ENCODE results near the gene FGFBP2.

FGFBP2 gene

DNA sequence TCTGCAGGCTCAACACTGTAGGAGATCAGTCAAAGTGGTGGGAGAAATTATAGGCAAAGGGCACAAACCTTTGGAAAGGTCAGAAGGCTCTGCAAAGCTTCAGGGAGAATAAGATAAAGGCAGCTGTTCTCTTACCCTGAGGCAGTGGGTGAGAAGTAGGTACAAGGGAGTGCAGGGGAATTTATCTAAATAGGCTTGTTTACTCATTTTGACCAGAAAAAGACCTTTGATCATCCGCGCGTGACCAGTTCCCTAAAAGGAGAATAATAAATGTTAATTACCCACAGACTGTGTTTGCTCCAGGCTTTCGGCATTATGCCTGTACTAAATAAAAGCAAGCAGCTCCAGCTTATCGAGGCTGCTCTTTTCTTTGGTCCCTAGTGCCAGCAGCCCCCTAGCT, 9.3 kb downstream of the FGFBP2 start:
- TF ChIP-seq ZNF274 (IDR thresholded peaks at IDR 0.05; ENCODE audit: low read depth, low read length), result no peak
- no peak overlapping the region for H3K4me3 ChIP-seq (ENCODE audit: low read length)

DNA sequence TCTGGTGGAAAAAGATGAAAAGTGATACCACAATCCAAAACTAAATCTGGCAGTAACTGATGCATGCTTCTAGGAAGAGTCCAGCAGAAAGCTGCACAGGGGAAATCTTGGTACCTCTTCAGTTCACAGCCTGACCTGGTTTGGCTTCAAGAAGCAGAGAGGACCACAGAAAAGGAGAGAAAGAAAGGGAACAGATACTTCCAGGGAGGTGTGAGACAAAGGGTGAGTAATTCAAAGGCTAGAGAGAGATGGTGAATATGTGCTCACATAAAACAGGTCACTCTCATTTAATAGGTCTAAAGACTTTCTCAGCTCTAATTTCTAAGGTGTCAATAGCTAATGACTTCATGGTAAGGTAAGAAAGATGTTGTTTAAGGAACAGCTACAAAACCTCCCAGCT, 11.2 kb downstream of the FGFBP2 start:
- TF ChIP-seq ZNF274 (IDR thresholded peaks at IDR 0.05; ENCODE audit: low read depth, low read length), result no peak

DNA sequence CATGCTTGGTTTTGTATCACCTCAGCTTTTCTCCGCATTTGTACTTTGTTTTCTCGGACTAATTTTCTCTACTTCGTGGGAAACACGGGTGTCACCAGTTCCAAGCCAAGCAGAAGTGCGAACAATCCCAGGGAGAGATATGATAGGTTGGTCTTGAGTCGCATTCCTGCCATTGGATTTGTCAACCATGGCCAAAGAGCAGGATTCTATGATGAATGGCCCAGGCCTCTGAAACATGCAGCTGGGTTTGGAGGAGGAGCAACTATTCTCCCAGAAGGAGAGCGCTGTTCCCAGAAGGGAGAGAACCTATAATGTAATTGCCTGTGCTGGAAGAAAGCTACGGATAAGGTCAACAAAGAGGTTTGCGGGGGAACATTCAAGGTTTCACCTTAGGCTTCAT, 14.1 kb downstream of the FGFBP2 start:
- H3K4me3 ChIP-seq (ENCODE audit: low read length), result no peak overlapping the region
- TF ChIP-seq ZNF274 (IDR thresholded peaks at IDR 0.05; ENCODE audit: low read depth, low read length), result no peak

More for the DNA sequence above, 11.2 kb downstream of the FGFBP2 start:
- no peak overlapping the region for H3K4me3 ChIP-seq (ENCODE audit: low read length)

DNA sequence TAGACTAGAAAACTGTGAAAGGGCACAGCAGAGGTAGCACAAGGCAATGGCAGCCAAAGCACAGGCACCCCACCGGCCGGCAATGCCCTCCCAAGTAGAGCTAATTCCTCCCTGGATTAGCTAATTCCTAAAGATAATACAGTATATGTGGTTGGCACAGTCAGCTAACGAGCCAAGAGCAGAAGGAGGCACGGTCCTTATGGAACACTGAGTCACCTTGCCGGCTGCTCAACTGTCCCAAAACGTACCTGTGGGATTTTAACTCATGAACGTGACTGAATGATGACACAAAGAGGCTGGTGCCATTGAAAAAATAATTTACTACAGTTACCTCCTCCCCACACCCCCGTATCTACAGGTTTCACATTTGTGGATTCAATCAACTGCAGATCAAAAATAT, 15.3 kb downstream of the FGFBP2 start:
- no peak for TF ChIP-seq ZNF274 (IDR thresholded peaks at IDR 0.05; ENCODE audit: low read depth, low read length)
- H3K4me3 ChIP-seq (ENCODE audit: low read length), result no peak overlapping the region

DNA sequence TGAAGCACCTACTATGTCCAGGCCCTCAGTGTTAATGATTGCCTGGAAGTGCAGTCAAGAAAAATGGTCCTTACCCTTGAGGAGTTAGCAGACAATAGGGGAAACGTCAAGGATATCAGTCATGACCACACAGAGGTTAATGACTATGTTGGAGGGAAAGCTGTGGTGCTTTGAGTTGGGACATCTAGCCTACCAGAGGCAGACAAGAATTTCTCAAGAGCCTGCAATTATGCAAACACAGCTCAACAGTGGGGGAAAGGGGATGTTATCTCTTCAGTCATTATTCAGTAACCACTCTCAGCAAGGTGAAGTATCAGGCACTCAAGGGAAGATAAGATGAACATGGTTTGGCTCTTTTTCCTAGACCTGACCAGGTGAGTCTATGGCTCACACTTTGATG, 17.5 kb downstream of the FGFBP2 start:
- no peak for TF ChIP-seq ZNF274 (IDR thresholded peaks at IDR 0.05; ENCODE audit: low read depth, low read length)
- H3K4me3 ChIP-seq (ENCODE audit: low read length), result no peak overlapping the region

DNA sequence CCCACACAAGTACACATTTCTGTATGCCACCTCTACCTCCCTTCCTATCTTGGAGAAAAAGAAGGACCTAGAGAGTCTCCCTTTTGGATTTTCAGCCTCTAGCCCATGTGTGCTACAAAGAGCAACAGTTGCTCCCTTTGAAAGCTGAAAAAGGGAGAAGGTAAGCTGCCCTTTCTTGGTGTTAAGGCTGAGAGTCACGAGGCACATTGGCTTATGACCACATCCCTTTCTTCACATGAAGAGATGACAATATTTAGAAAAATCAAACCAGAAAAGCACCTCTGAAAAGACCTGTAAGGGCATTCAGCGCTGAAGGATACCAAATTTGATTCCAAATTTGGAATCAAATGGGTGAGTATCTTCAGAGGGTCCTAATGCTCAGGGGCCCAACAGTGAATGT, 18.1 kb downstream of the FGFBP2 start:
- TF ChIP-seq ZNF274 (IDR thresholded peaks at IDR 0.05; ENCODE audit: low read depth, low read length), result no peak
- H3K4me3 ChIP-seq (ENCODE audit: low read length), result no peak overlapping the region

DNA sequence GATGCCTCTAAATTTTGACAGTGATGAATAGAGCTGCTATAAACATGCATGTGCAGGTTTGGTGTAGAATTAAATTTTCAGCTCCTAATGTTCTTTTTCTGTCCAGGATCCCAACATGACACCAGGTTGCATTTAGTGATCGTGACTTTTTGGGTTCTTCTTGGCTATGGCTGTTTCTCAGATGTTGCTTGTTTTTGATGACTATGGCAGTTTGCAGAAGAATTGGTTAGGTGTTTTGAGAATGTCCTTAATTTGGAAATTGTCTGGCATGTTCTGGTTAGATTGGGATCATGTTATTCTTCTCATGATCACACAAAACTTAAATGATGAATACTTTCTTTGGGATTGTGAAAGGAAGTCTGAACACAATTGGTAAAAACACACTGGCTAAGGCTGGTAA, 20.7 kb downstream of the FGFBP2 start:
- TF ChIP-seq ZNF274 (IDR thresholded peaks at IDR 0.05; ENCODE audit: low read depth, low read length), result no peak
- H3K4me3 ChIP-seq (ENCODE audit: low read length), result no peak overlapping the region

DNA sequence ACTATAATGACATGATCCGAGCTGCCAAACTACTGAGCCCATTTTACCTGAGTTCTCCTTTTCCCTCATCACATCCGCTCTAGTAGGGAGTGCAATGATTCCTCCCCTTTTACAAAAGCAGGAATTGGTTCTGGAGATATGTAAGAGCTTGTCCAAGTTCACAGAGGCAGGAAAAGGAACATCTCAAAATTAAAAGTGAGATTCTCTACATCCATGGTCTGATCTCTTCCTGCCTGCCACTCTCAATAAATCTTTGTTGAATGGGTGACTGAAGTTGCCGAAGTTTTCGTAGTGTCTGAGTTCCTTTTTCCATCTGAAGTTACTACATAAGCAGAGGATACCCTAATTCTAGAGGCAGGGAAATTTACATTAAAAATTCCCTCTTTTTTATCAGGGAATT, 24.3 kb downstream of the FGFBP2 start, which contains the start of gene FGFBP1:
FGFBP1 (minus strand) TSS at position 101 of the 400 bp plus-strand sequence. CDS start 2,108 bp downstream, outside the sequence.
- no peak for TF ChIP-seq ZNF274 (IDR thresholded peaks at IDR 0.05; ENCODE audit: low read depth, low read length)
- no peak within 1 kb of the TSS for H3K4me3 ChIP-seq (ENCODE audit: low read length)

DNA sequence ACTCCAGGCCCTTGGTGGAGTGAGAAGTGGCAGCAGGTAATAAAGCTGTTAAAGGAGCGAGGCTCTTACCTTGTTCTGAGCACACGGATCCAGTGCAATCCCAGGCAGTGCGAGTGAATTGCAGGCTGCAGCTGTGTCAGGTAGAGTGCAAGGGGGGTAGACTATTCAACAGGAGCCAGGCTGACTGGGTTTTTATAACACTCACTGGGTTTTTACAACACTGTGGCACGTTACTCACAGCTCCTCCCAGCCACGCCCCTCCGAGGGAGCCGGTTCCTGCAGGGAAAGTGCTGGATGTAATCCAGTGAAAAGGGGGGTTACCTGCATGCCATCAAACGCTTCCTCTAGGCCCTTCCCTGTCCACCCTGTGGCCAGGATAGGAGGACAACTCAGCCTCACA, 24.8 kb downstream of the FGFBP2 start:
- no peak for TF ChIP-seq ZNF274 (IDR thresholded peaks at IDR 0.05; ENCODE audit: low read depth, low read length)
- no peak overlapping the region for H3K4me3 ChIP-seq (ENCODE audit: low read length)

DNA sequence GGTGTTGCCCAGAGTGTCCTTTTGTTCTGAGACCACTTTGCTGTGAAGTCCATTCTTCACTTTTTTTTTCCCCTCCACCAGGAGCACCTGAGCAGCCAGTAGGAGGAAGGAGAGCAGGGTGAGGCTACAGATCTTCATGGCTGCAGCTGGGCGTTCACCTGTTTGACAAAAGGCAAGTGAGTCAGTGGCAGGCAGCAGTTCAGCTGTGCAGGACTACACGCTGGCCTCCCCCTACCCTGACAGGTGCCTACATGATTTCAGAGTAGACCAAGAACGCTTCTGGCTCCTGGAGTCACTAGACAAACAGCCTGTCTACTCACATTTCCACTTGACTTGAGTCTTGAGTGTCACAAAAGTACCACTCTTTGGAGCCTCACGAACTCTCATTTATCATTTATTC, 26.5 kb downstream of the FGFBP2 start:
- TF ChIP-seq ZNF274 (IDR thresholded peaks at IDR 0.05; ENCODE audit: low read depth, low read length), result no peak
- no peak overlapping the region for H3K4me3 ChIP-seq (ENCODE audit: low read length)

DNA sequence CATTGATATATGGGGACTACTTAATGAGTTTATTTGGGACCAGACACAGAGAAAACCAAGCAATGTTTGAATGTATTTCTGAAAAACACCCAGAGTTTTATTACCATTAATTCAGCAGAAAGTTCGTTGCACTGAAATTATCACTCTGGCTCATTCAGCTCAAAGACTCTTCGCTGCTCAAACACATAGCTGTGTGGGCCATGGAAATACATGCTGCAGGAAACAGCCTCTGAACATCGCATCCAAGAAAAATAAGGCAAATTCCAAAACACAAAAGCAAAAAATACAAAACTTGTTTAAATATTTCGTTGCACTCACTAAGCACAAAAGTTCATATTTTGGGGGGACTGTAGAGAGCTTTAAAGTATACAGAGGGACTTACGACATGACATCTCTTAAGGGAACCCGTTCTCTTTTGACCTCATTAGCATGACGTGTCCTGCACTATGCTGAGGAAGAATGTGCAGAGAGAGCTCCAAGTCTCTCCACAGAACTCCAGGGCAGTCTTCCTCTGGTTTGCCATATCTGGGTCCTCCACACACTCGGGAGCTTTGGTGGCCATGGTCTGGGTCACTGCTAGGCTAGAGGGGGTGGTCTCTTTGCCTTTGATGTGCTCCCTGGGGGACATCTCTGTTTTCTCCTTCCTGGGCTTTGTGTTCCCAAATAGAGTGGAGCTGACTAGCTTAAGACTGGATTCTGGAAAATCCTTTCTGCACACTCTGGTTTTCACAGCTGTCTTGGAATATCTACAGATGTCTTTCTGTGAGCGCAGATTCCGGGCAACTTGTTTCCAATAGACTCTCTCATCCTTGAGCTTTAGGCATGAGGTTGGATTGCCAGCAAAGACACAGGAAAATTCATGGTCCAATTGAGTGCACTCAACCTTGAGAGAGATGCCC, 27.2 kb downstream of the FGFBP2 start:
- no peak for TF ChIP-seq ZNF274 (IDR thresholded peaks at IDR 0.05; ENCODE audit: low read depth, low read length)
- H3K4me3 ChIP-seq (ENCODE audit: low read length), result no peak overlapping the region

DNA sequence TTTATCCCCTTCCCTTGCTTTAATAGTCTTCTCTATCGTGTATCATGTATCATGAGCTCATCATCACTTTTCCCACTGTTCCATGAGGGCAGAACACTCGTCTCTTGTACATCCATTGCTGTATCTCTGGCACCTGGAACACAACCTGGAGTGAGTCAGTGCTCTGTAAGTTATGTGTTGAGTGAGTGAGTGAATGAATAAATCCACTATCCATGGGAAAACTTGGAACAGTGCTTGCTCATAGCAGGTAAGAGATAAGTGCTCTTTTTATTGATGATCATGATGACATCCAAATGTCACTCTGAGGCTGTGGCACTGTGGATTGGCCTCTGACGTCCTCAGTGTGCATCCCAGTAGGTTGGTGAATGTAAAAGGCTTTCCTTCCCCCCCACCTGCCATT, 28.7 kb downstream of the FGFBP2 start:
- TF ChIP-seq ZNF274 (IDR thresholded peaks at IDR 0.05; ENCODE audit: low read depth, low read length), result no peak
- H3K4me3 ChIP-seq (ENCODE audit: low read length), result no peak overlapping the region

DNA sequence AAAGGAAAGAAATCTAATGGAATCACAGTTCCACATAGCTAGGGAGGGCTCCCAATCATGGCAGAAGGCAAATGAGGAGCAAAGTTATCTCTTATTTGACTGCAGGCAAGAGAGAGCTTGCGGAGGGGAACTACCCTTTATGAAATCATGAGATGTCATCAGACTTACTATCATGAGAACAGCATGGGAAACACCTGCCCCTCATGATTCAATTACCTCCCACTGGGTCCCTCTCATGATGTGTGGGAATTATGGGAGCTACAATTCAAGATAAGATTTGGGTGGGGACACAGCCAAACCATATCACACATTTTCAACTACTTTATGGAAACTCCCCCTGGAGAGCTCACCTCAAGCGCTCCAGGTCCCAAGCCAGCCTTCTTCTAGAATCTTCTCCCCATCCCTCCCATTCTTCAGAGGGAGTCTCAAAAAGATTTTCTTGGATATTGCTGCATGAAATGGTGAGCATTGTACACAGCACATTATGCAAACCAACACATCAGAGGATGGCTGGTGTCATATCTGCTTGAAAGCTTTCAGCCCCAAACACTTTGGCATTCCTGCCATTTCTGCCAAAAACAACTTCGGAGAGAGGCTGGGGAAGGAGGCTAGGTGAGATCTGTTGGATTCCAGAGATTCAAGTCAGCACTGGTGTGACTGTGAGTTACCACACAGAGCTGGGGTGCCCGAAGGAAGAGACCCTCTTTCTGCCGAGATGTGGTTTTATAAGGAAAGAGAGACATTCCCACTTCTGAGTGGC, 31.3 kb downstream of the FGFBP2 start:
- no peak for TF ChIP-seq ZNF274 (IDR thresholded peaks at IDR 0.05; ENCODE audit: low read depth, low read length)
- no peak overlapping the region for H3K4me3 ChIP-seq (ENCODE audit: low read length)

DNA sequence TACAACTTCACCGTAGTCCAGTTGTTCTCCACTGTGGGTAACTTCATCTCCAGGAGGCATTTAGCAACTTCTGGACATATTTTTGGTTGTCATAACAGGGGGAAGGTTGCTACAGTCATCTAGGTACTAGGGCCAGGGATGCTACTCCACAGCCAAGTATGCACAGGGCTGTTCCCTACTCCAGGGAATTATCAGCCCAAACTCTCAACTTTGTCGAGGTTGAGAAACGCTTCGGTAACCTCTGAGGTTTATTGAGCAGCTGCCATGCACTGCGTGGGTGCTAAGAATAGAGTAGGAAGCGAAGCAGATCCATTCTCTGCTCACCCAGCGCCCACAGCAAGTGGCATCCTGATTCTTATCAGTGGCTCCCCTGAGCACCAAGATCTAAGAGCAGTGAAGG, 32.7 kb downstream of the FGFBP2 start:
- no peak overlapping the region for H3K4me3 ChIP-seq (ENCODE audit: low read length)
- no peak for TF ChIP-seq ZNF274 (IDR thresholded peaks at IDR 0.05; ENCODE audit: low read depth, low read length)

DNA sequence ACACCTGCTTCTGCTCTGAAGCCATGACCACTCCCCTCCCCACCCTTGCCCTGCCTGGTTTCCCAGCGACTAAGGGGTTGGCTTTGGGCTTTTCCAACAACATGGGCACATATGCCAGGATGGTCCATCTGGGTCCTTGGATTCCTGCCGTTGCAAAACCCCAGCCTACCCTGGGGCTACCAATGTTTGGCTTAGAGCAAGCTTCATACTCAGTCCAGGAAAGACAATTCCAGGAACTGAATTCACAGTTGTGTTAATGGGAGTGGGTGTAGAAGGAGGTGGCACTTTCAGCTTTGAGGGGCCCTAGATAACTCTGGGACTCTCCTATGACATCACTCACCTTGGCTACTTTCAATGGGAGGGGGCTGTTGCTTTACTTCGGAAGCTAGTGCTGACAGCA, 33.4 kb downstream of the FGFBP2 start:
- no peak overlapping the region for H3K4me3 ChIP-seq (ENCODE audit: low read length)
- no peak for TF ChIP-seq ZNF274 (IDR thresholded peaks at IDR 0.05; ENCODE audit: low read depth, low read length)
